CD4-positive, alpha-beta T cell treated with Interleukin-12 subunit alpha and Interleukin-12 subunit beta, for 1 hour (primary cell): ENCODE results near the gene GTF2IRD1.
"Not testable (repeated sequence)": the region's sequence is repeated elsewhere in the genome, so short reads cannot be mapped to it uniquely, and the experiment has no call there.

Experiments
- DNase-seq: peaks from one replicate; pipeline ENCODE4 v3.0.0-alpha.2; 2020

Gene GTF2IRD1

DNA sequence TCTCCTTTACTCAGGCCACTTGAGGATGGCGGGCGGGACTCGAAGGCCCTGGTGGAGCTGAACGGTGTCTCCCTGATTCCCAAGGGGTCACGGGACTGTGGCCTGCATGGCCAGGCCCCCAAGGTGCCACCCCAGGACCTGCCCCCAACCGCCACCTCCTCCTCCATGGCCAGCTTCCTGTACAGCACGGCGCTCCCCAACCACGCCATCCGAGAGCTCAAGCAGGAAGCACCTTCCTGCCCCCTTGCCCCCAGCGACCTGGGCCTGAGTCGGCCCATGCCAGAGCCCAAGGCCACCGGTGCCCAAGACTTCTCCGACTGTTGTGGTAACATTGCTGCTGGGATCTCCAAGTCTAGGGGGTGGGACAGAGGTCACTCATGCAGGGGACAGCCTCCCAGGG, 65.7 kb downstream of the GTF2IRD1 start:
- DNase-seq: no peak

DNA sequence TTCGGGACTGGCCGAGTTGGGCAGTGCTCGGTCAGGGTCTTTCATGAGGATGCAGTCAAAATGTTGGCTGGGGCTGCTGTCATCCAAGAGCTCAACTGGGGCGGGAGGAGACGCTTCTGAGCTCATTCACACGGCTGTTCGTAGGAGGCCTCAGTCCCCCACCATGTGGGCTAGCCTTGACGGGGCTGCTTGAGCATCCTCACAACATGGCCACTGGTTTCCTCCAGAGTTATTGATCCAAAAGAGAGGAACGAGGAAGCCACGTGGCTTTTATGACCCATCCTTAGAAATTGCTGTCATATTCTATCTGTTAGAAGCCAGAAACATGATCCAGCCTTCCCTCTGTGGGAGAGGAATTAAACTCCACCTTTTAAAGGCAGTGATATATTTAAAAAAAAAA, 68.1 kb downstream of the GTF2IRD1 start:
- no peak for DNase-seq

DNA sequence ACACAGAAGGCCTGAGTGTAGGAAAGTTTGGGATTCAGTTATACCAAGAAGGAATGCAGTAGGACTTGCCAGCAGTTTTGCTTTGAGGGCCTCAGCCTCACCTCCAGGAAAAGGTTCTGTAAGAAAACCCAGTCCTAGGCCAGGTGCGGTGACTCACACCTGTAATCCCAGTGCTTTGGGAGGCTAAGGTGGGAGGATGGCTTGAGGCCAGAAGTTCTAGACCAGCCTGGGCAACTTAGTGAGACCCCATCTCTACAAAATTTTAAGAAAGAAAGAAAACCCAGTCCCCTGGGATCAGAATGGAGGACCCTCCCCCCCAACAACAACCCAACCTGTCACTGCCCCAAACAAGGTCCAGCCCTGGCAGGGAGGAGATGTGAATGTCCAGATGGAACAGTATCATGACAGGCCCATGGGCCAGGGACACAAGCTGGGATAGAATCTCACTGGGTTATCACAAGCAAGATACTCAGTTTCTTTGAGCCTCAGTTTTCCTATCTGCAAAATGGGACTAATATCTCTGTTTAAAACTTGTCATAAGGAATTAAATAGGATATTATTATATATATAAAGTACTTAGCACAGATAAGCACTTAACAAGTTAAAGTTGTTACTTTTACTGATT, 68.7 kb downstream of the GTF2IRD1 start:
- DNase-seq: no peak

DNA sequence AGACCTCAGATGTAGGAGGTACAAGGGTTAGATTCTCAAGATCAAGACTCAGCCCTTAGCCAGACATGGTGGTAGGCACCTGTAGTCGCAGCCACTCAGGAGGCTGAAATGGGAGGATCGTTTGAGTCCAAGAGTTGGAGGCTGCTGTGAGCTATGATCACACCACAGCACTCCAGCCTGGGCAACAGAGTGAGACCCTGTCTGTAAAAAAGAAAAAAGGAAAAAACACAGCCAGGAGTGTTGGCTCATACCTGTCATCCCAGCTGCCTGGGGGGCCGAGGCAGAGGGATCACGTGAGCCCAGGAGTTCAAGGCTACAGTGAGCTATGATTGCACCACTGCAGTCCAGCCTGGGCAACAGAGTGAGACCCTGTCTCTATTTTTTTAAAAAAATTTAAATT, 69.3 kb downstream of the GTF2IRD1 start:
- DNase-seq: no peak

DNA sequence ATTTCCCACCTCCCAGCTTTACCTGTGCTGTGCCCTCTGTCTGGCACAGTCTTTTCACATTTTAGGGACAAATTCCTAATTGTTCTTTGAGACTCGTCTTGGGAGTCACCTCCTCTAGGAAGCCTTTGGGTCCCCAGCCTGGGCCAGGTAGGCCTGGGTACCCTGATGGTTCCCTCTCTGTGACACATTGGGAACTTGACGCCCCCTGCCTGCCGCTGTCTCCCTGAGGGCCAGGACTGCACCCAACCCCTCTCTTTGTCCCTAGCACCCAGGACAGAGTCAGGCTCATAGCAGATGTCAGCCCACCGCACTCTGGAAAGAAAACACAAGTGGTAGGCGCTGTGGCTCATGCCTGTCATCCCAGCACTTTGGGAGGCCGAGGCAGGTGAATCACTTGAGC, 71.4 kb downstream of the GTF2IRD1 start:
- no peak for DNase-seq

DNA sequence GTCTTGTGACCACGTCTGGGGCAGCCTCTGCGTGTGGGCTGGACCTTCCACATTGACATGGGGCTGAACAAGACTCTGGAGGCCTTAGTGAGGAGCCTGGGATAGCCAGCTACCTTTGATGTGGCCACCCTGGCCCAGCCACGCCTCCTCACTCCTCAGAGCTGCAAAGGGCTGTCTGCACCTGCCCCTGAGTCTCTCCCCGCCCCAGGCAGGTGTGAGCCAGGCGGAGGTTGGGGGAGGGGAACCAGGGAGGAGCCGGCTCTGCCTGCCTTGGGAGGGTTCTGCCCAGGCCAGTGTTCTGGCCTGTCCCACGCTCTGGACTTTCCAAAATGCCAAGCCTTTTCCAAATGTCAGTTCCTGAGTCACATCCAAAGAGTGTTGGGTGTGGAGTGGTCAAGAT, 72.2 kb downstream of the GTF2IRD1 start:
- no peak for DNase-seq

DNA sequence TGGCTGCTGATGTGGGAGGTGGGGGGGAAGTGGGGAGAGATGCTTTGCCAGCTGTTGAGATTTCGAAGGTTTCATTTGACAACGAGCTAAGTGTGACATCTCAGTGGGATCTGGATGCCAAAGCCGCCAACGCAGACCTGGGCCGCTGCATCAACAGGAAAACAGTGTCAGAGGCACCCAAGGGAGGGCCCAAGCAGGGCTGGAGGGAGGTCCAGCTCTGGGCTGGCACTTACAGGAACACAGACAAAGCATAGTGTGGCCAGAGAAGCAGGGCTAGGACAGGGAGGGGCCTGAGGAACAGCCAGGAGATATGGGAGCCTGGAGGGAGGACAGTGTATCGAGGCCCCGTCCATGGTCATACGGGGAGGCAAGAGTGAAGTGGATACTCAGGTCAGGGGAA, 73.1 kb downstream of the GTF2IRD1 start:
- DNase-seq: no peak

DNA sequence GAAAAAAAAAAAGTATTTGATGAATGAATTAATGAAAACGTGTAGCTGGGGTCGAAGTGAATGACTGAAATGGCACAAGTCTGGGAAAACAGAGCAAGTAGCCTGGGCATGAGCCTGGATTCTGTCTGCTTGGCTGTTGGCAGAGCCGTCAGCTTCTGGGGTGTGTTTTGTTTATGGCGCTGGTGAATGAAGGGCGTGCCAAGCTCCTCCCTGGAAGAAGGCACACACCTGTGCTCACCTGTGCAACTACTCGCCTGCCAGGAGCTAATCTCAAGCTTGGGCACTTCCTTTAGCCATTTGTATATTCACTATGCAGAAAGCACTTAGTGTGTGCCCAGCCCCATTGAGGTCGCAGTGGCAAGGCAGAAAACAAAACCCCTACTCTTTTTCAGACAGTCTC, 74.1 kb downstream of the GTF2IRD1 start:
- DNase-seq: no peak

DNA sequence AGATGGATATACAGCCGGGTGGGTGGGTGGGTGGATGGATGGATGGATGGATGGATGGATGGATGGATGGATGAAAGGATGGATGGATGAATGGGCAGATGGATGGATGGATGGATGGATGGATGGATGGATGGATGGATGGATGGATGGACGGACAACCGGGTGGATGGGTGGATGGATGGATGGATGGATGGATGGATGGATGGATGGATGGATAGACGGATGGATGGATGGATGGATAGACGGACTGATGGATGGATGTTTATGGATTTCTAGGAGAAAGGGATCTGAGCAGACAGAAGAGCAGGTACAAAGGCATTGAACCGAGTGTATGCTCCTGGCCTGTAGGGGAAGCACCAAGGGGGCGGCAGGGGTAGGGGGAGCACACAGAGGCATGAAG, 75.1 kb downstream of the GTF2IRD1 start:
- not testable (repeated sequence) for DNase-seq

DNA sequence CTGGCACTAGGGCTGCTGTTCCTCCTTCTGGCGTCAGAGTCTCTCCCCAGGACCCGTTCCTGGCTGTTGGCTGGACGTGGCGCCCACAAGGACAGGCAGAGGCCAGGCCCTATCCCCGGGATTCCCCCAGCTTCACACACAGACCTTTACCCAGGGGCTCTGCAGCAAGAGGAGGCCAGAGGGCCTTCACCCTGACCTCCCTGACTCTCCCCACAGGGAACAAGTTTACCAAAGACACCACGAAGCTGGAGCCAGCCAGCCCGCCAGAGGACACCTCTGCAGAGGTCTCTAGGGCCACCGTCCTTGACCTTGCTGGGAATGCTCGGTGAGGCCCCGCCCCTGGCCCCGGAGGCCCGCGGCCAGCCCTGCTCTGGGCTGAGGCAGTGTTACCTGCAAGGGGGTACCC, 82.2 kb downstream of the GTF2IRD1 start:
- DNase-seq: no peak

DNA sequence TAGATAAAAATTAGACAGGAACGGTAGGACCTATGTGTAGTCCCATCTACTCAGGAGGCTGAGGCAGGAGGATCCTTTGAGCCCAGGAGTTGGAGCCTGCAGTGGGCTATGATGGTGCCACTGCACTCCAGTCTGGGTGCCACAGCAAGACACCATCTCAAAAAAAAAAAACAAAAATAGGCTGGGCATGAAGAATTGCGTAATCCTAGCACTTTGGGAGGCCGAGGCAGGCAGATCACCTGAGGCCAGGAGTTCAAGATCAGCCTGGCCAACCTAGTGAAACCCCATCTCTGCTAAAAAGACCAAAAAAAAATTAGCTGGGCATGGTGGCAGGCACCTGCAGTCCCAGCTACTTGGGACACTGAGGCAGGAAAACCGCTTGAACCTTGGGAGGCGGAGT, 88.2 kb downstream of the GTF2IRD1 start:
- not testable (repeated sequence) for DNase-seq

DNA sequence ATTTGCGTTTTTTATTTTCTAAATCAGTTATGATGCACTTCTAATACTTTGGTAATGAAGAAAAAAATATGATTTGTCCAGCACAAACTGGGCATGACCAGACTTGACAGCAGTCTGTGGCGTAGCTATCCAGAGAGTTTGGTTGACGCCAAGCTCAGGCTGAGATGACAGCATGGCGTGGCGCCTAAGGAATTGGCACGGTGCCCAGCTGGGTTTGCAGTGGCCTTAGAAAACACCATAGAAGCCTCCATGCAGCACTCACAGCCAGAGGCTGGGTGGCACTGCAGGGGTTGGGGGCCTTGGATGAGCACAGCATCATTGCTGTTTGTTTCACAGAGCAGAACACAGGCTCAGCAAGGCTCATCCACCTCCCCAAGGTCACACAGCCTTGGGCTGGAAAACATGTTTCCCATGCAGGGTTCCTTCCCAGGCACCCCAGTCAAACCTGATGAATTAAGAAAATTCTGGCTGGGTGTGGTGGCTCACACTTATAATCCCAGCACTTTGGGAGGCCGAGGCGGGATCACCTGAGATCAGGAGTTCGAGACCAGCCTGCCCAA, 88.9 kb downstream of the GTF2IRD1 start:
- no peak for DNase-seq

DNA sequence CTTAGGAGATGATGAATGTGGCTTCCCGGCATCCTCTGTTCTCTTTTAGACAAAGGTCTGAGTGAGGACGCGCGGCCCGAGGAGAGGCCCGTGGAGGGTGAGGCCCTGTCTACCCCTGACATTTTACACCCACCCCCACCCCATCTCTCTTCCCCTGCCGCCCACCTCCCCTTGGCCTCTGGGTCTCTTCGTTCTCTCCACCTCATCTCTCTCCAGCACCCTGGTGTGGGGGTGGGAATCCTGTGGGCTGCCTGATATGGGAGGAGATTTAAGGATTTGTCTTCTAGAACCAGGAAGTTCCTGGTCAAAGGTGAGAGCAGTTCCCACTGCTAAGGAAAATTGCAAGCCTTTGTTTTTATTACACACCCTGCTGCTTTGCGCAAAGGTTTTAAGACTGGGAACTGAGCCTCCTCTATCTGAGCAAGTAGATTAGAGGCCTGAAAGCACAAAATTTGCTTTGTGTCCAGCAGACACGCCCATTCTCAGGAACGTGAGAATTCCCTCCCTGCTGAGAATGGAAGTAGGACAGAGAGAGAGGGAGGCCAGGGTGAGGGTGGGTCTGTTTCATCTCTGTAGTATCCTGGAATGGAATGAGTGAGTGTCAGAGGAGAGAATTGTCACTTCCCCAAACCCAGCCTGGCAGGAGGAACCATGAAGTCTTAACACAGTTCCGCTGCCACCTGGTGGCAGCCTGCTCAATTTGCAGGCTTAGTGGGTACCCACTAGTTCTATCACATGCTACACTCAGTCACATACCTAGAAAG, 91.2 kb downstream of the GTF2IRD1 start:
- DNase-seq: no peak

DNA sequence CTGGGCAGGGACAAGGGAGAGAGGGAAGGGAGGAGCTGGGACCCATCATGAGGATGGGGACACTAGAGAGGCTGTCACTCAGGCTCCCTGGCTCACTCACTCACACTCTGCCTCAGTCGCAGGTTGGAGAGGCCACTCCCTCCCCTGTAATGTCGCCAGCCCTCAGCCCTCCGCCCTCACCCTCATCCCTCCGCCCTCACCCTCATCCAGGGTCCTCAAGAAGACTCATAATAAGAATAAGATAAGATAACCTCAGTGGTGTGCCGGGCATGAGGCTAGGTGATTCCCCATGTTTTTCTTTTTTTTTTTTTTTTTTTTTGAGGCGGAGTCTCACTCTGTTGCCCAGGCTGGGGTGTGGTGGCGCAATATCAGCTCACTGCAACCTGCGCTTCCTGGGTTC, 92.2 kb downstream of the GTF2IRD1 start:
- DNase-seq: no peak

DNA sequence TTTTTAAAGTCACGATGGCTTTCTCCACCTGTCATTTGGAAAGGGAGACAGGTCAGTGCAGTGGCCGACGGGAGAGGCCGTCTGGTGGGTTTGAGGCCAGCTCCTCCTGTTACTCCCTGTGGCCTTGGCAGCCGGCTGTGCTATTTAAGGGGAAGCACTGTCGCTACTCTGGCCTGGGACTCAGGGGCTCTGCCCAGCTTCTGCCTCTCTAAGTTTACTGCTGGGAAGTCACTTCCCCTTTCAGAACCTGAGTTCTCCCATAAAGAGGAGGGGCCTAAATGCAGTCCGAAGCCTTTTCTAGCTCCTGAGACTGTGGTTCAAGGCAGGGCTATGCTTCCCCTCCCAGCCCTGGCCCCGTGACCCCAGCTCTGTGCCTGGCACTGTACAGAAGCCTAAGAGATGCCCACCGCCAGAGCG, 99.9 kb downstream of the GTF2IRD1 start:
- not testable (repeated sequence) for DNase-seq

DNA sequence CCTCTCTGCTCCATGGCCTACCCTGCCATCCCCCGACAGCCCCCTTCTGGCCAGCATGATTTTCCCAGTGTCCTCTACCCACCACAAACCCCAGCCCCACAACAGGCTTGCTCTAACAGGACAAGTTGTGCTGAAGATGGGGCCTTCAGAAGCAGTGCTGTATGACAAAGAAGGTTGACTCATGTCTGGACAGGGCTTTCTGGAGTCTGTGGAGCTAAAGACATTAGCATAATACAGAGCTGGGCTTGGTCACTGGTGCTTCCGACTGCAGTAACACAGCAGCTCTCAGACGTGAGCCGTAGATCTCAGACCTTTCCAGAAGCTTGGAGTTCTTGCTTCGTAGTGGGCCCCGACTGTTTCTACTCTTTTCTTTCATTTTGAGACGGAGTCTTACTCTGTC, 100.5 kb downstream of the GTF2IRD1 start:
- DNase-seq: no peak

DNA sequence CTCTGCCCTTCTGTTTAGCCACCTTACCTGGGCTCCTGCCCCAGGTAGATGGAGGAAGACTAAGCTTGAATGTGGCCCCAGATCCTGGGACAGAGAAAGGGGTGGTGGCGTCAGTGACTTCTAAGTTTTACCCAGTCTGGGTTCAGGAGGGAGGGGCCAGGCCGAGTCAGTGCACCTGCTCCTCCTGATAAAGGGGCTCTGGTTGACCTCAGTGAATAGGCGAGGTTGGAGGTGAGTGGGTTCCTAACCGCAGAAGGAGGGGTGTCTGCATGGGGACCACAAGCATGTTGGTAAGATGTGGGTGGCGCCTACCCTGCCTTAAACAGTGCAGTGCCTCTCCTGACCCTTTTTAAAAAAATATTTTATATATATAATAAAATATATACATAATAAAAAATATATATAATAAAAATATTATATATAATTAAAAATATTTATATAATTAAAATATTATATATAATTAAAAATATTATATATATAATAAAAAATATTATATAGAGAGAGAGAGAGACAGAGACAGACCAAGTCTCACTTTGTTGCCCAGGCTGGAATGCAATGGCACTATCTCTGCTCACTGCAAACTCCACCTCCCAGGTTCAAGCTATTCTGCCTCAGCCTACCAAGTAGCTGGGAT, 106.5 kb downstream of the GTF2IRD1 start:
- DNase-seq: no peak

DNA sequence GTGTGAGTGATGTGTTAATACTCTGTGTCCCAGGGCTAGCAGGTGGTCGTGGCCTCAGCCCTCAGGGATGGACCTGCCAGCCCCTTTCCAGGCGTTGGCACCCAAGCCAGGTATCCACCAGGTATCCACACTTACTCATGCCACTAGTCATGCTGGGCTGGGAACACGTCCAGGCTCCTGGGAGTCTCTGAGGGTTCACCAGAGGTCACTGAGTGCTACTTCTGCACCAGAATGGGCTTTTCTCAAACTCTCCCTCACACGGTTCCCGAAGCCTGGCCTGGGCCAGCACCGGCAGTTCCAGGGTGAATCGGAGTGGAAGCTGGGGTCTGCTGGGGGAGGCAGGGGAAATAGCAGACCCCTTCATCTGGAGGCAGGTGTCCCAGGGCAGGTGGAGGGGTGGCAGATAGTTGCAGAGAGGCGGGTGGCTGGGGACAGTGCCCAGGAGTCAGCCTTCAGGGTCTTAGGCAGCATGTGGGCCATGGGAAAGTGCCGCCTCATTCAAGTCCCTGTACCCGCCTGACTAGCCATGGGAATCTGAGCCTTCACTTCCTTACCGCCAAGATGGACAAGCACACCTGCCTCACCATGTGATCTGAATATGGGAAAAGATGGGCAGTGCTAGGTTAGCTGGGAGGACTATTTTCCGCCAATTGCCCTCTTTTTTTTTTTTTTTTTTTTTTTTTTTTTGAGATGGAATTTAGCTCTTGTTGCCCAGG, 108.3 kb downstream of the GTF2IRD1 start:
- DNase-seq: no peak

DNA sequence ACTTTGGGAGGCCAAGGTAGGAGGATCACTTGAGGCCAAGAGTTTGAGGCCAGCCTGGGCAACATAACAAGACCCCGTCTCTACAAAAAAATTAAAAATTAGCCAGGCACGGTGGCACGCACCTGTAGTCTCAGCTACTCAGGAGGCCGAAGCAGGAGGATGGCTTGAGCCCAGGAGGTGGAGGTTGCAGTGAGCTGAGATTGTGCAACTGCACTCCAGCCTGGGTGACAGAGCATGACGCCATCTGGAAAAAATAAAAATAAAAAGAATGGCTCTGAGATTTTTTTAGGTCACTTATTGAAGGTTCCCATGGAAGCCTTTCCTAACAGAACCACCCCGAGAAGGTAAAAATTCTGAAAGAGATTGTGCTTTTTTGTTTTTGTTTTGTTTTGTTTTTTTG, 109.9 kb downstream of the GTF2IRD1 start:
- DNase-seq: not testable (repeated sequence)

DNA sequence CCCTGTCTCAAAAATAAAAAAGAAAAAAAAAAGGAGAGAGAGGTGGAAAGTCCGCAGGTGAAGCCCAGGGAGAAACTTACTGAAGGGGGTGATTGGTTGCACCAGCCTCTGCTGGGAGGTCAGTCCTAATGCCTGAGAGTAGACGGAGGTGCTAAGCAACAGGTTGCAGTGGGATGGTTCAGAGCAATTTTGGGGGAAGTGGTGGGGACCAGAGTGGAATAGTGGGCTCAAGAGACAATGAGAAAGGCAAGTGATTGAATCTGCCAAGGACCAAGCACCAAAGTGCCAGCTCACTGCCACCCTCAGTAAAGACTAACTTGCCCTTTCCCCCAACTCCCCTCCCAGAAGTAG, 113.6 kb downstream of the GTF2IRD1 start:
- no peak for DNase-seq

DNA sequence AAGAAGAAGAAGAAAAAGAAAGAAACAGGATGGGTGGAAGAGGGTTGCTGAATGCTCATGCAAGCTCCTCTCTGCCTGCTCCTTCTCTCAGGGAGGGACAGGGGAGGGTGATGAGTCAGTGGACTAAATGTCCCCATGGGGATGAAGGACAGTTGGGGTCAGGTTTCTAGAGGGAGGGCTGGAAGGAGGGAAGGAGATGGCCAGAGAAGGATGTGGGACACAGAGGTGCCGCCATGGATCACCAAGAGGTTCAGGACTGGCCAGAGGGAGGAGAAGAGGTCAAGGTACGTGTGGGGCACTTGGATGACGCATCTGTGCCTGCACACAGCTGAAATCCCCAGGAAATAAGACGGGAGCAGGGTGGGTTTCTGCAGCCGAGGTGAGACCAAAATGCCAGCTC, 115.0 kb downstream of the GTF2IRD1 start:
- DNase-seq: no peak

DNA sequence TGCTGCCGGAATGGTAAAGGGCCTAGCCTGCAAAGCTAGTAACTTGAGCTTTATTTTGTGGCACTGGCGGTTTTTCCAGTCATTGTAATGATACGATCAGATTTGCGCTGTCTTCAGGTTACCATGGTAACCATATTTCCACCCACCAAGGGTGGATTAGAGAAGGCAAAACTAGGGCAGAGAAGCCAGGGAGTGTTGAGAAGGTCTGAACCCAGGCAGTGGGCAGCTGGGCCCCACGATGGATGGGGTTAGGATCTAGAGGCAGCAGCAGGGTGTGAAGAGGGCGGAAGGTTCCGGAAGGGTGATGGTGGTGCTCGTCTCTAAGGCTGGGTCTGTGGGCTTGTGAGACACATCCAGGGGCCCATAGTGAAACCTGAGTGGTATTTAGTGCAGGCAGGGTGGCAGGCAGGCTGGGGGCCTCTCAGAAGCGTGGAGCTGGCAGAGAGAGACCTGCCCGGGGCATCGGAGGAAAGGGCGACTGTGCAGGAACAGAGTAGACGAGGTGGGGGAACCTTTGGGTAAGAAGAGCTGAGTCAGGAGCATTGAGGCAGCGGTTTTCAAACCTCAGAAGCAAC, 115.9 kb downstream of the GTF2IRD1 start:
- peak; percentile 33 for DNase-seq

DNA sequence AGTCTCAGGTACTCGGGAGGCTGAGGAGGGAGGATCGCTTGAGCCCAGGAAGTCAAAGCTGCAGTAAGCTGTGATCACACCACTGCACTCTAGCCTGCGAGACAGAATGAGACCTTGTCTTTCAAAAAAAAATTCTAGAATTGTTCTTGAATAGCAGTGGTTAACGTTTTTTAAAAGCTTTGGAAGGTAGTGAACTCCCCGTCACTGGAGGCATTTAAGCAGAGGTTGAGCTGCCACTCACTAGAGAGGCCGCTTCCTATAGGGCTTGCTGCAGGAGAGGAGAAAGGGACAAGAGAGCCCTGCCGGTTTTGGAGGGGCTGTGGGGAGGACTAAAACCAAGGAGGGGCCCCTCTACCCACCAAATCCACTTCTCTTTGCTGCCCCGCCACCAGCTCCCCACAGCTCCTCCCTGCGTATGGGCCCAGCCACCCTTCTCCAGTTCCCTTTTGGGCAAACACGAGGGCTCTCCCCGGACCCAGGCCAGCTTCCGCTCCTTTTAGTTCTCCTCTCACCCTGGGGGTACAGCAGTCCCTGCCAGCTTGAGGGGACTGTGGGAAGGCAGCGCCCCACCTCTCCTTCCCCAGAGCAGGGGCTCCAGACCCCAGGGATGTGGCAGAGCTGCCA, 116.9 kb downstream of the GTF2IRD1 start:
- DNase-seq: no peak
